Stimulated activated CD4-positive, alpha-beta T cell treated with anti-CD3 and anti-CD28 coated beads, Interleukin-15, amount 100 ng/mL, for 1 hour (primary cell): ENCODE results near the gene PTPRU.
A peak's percentile ranks its signal among the peaks of the same experiment; 100 is the strongest.

Source experiments
- DNase-seq, 2 donors: peaks; one replicate each; pipeline ENCODE4 v3.0.0-alpha.2; 2020; ENCODE audit warnings: low read depth in 1 of 2, low spot score in 1 of 2

Gene PTPRU

DNA sequence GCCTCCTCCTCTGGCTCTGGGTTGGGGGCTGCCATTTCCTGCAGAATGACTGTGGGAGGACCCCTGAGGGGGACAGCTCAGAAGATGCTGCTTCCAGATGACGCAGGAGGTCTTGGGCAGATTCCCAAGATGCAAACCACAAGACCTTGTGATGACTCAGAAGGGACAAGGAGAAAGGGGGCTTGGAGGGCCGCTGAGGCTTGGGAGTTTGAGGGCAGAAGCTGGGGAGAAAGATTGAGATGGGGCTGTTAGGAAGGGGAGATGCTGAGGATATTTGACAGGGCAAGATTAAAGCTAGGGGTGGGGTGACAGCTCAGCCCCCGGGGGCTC, 7.5 kb downstream of the PTPRU start:
- no peak for DNase-seq

GRCh38 chr1:29245261-29245660, 8.9 kb downstream of the PTPRU start:
- DNase-seq, result no peak

GRCh38 chr1:29245876-29246275, 9.6 kb downstream of the PTPRU start:
- no peak for DNase-seq

GRCh38 chr1:29247044-29247443, 10.7 kb downstream of the PTPRU start:
- DNase-seq, result no peak

- no peak for DNase-seq
Measured at GRCh38 chr1:29247571-29248273, 11.4 kb downstream of the PTPRU start.

GRCh38 chr1:29248409-29248808, 12.1 kb downstream of the PTPRU start:
- DNase-seq, result no peak

GRCh38 chr1:29249170-29249691, 12.9 kb downstream of the PTPRU start:
- no peak for DNase-seq

GRCh38 chr1:29249951-29250581, 13.7 kb downstream of the PTPRU start:
- DNase-seq, result no peak

- DNase-seq, result no peak
Measured at GRCh38 chr1:29251164-29252124, 15.1 kb downstream of the PTPRU start.

DNA sequence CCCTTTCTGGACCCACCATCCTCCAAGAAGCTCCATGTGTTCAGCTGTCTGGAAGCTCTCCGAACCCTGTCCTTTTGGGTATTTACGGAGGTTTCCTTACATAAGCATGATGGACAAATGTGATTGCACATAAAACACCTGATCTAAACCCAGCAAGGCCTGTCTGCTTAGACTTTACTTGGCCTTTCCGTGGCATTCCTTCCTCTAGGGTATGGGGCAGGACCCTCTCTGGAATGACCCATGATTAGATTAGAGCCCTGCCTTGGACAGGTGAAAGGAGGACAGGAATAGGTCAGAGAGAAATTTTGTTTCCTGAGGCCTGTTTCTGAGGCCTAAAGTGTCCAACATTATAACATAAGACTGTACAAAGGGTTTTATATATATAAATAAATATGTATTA, 16.9 kb downstream of the PTPRU start:
- no peak for DNase-seq

GRCh38 chr1:29254346-29254745, 18.0 kb downstream of the PTPRU start:
- no peak for DNase-seq

- DNase-seq, result no peak
Measured at GRCh38 chr1:29255134-29255666, 18.9 kb downstream of the PTPRU start.

DNA sequence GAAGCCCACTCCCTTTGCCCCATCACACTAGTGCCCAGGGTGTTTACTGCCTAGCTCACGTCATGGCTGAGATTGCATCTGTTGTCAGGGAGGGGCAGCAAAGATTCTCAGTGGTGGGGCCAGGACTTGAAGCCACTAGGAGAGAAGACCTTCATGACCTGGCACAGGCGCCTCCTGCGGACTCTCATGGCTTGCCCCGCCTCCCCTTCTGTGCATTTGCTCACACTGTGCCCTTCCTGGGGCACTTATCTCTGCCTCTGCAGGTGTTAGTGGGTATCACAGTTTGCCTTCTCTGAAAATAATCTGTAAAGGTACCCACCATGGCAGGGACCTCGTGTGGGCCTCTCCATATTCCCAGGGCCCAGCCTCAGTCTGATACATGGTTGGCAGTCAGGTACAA, 20.1 kb downstream of the PTPRU start:
- no peak for DNase-seq

DNA sequence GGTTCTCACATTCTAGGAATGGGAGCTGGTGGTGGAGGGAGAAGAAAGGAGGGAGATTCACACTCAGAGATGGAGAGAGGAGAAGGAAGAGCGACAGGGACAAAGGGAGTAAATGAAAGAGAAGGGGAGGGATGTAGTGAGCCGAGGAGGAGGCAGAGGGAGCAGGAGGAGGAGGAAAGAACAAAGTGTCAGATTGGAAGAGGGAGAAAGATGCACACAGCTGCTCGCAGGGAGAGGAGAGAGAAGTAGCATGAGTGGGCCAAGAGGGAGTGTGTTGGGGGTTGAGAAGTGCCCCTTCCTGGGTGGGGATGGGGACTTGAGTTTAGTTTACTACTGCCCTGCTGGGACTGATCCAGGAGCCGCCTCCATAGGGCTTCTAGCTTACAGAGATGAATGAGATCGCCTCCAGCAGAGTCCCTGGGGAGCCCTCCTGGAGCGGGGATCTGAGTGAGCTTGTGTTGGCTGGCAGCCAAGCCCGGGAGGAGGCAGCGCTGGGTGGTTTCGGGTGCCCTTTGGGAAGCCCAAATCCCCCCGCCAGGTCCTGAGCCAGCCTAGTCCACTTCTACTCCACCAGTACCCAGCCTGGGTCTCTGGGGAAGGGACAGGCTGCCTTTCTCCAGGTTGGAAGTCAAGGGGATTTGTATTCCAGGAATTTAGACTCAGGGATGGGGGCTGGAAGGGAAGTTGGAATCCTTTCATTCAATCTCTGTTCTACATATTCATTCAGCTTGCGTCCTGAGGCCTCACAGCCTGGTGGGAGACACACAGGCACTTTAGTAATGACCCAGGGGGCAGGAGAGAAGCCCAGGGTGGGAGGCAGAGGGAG, 20.9 kb downstream of the PTPRU start:
- no peak for DNase-seq

DNA sequence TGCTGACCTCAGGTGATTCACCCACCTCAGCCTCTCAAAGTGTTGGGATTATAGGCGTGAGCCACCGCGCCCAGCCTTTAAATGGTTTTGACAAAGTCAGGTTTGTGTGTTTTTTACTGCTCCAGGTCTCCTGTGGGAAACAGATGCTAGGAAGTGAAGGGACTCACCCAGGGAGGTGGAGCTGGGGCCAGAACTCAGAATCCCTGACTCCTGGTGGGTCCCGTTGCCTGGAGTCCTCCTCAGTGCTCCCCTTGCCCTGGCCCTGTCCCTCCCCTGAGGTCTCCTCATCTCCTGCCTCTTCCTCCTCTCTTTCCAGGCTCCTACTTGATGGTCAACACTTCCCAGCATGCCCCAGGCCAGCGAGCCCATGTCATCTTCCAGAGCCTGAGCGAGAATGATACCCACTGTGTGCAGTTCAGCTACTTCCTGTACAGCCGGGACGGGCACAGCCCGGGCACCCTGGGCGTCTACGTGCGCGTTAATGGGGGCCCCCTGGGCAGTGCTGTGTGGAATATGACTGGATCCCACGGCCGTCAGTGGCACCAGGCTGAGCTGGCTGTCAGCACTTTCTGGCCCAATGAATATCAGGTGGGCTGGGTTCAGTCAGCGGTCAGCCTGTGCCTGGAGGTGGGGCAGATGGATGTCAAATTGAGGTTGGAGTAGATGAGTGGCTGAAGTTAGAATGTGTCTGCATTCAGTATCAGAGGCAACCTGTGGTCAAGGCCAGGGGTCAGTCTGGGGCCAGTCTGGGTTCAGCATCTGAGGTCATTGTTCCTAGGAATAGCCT, 22.1 kb downstream of the PTPRU start:
- DNase-seq, result no peak

DNA sequence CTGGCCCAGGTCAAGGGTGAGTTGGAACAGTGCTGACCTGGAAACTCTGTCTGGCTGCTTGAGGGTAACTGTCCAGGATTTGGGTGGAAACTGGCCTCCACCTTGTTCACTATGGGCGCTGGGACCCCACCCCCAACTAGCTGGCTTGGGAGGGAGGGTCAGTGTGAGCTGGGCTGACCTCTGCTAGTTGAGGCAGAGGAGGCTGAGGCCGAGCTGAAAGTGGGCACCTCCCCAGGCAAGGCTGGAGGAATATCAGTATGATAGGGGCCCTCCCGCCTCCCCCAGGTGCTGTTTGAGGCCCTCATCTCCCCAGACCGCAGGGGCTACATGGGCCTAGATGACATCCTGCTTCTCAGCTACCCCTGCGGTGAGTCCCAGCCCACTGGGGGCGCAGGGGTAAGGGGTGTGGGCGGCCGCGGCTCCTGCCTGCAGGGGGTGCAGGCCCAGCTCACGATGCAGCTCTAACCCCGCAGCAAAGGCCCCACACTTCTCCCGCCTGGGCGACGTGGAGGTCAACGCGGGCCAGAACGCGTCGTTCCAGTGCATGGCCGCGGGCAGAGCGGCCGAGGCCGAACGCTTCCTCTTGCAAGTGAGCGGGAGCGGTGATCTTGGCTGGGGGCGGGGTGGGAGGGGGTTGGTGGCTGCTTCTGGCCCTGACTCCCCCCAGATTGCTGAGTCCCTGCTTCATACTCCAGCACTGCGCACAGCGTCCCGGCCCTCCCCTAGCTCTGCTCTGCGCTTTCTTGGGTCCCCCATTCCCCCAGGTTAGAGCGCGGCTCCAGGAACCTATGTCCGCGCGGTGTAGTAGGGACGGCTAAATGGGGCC, 22.9 kb downstream of the PTPRU start:
- no peak for DNase-seq

DNA sequence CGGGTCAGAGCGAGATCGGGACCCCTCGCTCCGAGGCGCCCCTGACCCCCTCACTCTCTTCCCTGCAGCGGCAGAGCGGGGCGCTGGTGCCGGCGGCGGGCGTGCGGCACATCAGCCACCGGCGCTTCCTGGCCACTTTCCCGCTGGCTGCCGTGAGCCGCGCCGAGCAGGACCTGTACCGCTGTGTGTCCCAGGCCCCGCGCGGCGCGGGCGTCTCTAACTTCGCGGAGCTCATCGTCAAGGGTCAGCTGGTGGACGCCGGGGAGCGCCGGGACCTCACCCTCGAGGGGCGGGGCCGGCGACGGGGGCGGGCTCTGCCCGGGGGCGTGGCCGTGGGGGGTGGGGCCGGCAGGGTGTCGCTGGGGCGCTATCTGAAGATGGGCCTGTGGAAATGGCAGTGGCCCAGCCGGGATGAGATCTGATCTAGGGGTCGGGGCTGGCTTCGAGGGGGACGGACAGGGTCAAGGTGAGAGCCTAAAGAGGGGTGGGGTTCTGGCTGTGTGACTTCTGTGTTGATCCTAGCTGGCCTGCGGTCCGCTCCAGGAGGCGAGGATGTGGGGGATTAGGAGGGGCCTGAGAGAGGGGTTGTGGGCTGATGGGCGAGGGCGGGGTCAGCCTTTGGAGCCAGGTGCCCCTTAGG, 23.6 kb downstream of the PTPRU start:
- DNase-seq, result peak in 1 of 2 donors; percentile 37

GRCh38 chr1:29260531-29260930, 24.2 kb downstream of the PTPRU start:
- DNase-seq, result no peak
